MG63 (cell line): ENCODE results near the gene PDYN. TPM values are rescaled to one million over a fixed set of nuclear protein-coding genes. Genes with fewer than 3 reads are reported as not detected.
"Not testable (repeated sequence)": the region's sequence is repeated elsewhere in the genome, so short reads cannot be mapped to it uniquely, and the experiment has no call there.

Source experiments
- DNase-seq: peaks from one replicate; pipeline ENCODE4 v3.0.0-alpha.2; 2020
- H3K27me3 ChIP-seq: fragments of 250-450 bp; sonication (Bioruptor Pico); 2 replicates; pipeline ENCODE4 v1.5.1; 2020; ENCODE audit warnings: mild to moderate bottlenecking, moderate library complexity
- H3K36me3 ChIP-seq: fragments of 250-450 bp; sonication (Bioruptor Pico); 2 replicates; pipeline ENCODE4 v1.5.1; 2020; ENCODE audit warnings: mild to moderate bottlenecking, moderate library complexity
- H3K4me3 ChIP-seq: fragments of 250-450 bp; sonication (Bioruptor Pico); 2 replicates; pipeline ENCODE4 v1.5.1; 2020; ENCODE audit warnings: mild to moderate bottlenecking, moderate library complexity
- H3K9me3 ChIP-seq: fragments of 250-450 bp; sonication (Bioruptor Pico); 2 replicates; pipeline ENCODE4 v1.5.1; 2020; ENCODE audit warnings: mild to moderate bottlenecking, moderate library complexity
- total RNA-seq: library from RNA; depleted of rRNA; stranded (reverse); fragments of >200 nt; shearing (Covaris generic); gene quantifications from 2 replicates; pipeline ENCODE4 v1.2.3, GENCODE V29; 2014; ENCODE audit warnings: low replicate concordance; rRNA removed

PDYN gene
- total RNA-seq, result not detected in 2 replicates

- H3K27me3 ChIP-seq, result no peaks in the 10 kb centered on the region
Measured at GRCh38 chr20:1993986-1994385, at the start of gene PDYN. Gene PDYN, minus strand, starts transcription at chr20:1994058. Its CDS starts 10,974 bp downstream, at chr20:1983084.

GRCh38 chr20:2042400-2042799 is 48.5 kb upstream of the PDYN start:
- H3K9me3 ChIP-seq, result no peaks in the 10 kb centered on the region
- no peaks in the 10 kb centered on the region for H3K36me3 ChIP-seq
- peak; percentile 32 for DNase-seq
- no peak overlapping the region for H3K4me3 ChIP-seq
- H3K27me3 ChIP-seq, result no peaks in the 10 kb centered on the region

More at GRCh38 chr20:1993986-1994385, at the start of gene PDYN:
- H3K9me3 ChIP-seq, result no peaks in the 10 kb centered on the region
- H3K36me3 ChIP-seq, result no peaks in the 10 kb centered on the region
- H3K4me3 ChIP-seq, result no peak within 1 kb of the TSS
- DNase-seq, result no peak

DNA sequence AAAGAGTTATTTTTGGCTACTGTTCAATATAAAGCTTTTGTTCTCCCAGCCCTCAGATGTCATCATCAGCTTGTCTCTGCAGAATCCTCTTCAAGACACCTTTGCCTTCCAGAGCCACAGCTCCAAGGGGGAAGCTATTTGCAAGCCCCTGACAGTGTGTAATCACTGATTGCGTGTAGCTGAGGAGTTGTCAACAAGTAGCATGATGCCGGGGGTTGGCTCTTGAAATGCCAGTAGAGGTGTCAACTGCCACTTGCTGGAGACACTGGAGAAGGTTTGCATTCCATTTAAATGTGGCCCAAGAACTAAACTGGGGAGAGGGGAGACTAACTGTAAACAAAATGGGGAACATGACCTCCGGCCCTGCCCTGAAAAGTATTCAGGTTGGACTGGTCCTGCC is 44.3 kb upstream of the PDYN start:
- no peaks in the 10 kb centered on the region for H3K9me3 ChIP-seq
- H3K27me3 ChIP-seq, result 0 out of 2 replicates have a peak, but pooled peaks cover 3% of the 10 kb centered on the region

GRCh38 chr20:2037296-2037914 is 43.5 kb upstream of the PDYN start:
- no peak for DNase-seq
- H3K27me3 ChIP-seq, result 0 out of 2 replicates have a peak, but pooled peaks cover 3% of the 10 kb centered on the region

More for the DNA sequence above, 44.3 kb upstream of the PDYN start:
- Histone ChIP-seq H3K4me3 (no peak overlapping the region), H3K36me3 (no peaks in the 10 kb centered on the region)
- no peak for DNase-seq

DNA sequence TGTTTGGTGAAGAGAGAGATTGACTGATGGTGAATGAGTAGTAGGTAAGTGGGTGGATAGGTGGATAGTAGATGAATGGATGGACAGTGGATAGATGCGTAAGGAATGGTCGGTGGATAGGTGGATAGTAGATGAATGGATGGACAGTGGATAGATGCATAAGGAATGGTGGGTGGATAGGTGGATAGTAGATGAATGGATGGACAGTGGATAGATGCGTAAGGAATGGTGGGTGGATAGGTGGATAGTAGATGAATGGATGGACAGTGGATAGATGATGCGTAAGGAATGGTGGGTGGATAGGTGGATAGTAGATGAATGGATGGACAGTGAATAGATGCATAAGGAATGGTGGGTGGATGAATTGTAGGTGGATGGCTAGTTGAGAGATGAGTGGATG is 42.5 kb upstream of the PDYN start:
- not testable (repeated sequence) for H3K27me3 ChIP-seq

More at GRCh38 chr20:2037296-2037914, 43.5 kb upstream of the PDYN start:
- H3K36me3 ChIP-seq, result no peaks in the 10 kb centered on the region
- H3K9me3 ChIP-seq, result no peaks in the 10 kb centered on the region
- no peak overlapping the region for H3K4me3 ChIP-seq

GRCh38 chr20:2032168-2032567 is 38.3 kb upstream of the PDYN start:
- Histone ChIP-seq H3K27me3 (0 out of 2 replicates have a peak, but pooled peaks cover 2% of the 10 kb centered on the region), H3K9me3 (no peaks in the 10 kb centered on the region), H3K4me3 (no peak overlapping the region), H3K36me3 (no peaks in the 10 kb centered on the region)
- DNase-seq, result no peak

More for the DNA sequence above, 42.5 kb upstream of the PDYN start:
- H3K9me3 ChIP-seq, DNase-seq, H3K36me3 ChIP-seq, H3K4me3 ChIP-seq: not testable (repeated sequence)

GRCh38 chr20:2026514-2026913 is 32.7 kb upstream of the PDYN start:
- no peaks in the 10 kb centered on the region for H3K9me3 ChIP-seq
- no peak for DNase-seq
- no peak overlapping the region for H3K4me3 ChIP-seq
- H3K27me3 ChIP-seq, result peaks cover 7% of the 10 kb centered on the region
- H3K36me3 ChIP-seq, result no peaks in the 10 kb centered on the region

GRCh38 chr20:2026004-2026403 is 32.1 kb upstream of the PDYN start:
- Histone ChIP-seq H3K9me3 (no peaks in the 10 kb centered on the region), H3K4me3 (no peak overlapping the region), H3K27me3 (peaks cover 7% of the 10 kb centered on the region), H3K36me3 (no peaks in the 10 kb centered on the region)
- no peak for DNase-seq

DNA sequence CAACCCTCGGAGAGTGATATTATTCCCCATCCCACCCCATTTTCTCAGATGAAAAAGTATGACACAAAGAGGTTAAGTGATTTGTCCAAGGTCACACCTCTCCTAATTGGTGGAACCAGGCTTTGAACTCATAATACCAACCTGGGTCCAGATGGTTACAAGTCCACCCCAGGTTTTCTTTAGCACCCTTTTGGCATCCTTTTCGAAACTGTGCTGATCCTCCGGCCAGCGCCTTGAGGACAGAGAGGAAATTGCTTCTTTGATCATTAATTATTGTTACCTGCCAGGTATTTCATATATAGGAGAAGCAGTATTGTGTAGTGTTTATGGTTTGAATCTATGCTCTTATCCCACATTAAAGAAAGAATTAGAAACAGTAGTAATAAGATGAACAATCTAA is 29.3 kb upstream of the PDYN start:
- no peaks in the 10 kb centered on the region for H3K36me3 ChIP-seq
- no peaks in the 10 kb centered on the region for H3K9me3 ChIP-seq
- no peak overlapping the region for H3K4me3 ChIP-seq
- H3K27me3 ChIP-seq, result peaks cover 7% of the 10 kb centered on the region
- no peak for DNase-seq

- H3K4me3 ChIP-seq, result no peak overlapping the region
- H3K9me3 ChIP-seq, result no peaks in the 10 kb centered on the region
- no peak for DNase-seq
- H3K27me3 ChIP-seq, result peaks cover 7% of the 10 kb centered on the region
- H3K36me3 ChIP-seq, result no peaks in the 10 kb centered on the region
Measured at GRCh38 chr20:2022163-2022562, 28.3 kb upstream of the PDYN start.

- Histone ChIP-seq H3K36me3 (no peaks in the 10 kb centered on the region), H3K27me3 (no peaks in the 10 kb centered on the region; the same call in 1 of the 2 replicates), H3K4me3 (no peak overlapping the region), H3K9me3 (no peaks in the 10 kb centered on the region)
- no peak for DNase-seq
Measured at GRCh38 chr20:2010533-2010932, 16.7 kb upstream of the PDYN start.

- H3K36me3 ChIP-seq, result no peaks in the 10 kb centered on the region
- no peak overlapping the region for H3K4me3 ChIP-seq
- H3K27me3 ChIP-seq, result no peaks in the 10 kb centered on the region; the same call in 1 of the 2 replicates
- peak; percentile 28 for DNase-seq
- no peaks in the 10 kb centered on the region for H3K9me3 ChIP-seq
Measured at GRCh38 chr20:2006452-2007361, 12.8 kb upstream of the PDYN start.

DNA sequence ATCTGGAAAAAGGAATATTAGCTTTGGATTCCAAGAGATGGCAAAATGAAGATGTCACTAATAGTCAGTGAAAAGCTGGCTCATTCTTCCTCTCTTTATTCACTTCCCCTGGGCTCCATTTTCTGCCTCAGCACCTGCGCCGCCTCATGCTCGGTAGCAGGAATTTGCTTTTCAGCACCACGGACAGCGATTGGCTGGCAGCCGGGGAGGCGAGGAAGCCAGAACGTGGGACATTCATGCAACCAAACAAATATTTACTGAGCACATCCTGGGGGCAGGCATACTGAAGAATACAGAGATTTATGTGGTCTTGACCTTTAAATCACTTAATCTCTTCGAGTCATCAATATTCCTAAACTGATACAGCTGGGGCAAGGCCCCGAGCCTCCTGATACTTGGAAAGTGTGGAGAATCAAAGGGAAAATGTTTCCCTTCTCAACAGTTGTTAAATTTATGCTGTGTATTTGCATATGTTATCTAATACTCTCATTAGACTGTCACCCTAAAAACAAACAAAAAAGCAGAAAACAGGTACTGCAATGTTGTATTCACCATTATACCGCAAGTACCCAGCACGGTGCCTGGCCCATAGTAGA is 12.1 kb upstream of the PDYN start:
- Histone ChIP-seq H3K27me3 (no peaks in the 10 kb centered on the region), H3K36me3 (no peaks in the 10 kb centered on the region), H3K9me3 (no peaks in the 10 kb centered on the region), H3K4me3 (no peak overlapping the region)
- DNase-seq, result peak; percentile 37

DNA sequence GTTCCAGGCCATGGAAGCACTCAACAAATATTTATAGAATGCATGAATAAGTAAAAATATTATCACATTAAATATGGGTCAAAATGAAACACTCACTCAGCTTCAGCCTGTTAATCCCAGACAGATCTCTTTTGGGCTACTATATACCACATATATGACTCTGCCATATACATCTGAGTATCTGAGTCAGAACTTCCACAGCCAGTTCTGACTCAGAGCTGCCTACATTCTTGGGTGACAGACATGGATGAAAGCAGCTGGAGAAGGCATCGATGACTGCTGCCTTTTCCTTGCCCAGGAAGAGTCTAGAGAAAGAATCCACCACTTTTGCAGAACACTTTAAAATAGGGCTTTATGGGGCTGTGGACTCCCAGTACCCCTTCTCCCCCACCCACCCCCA is 11.5 kb upstream of the PDYN start:
- H3K4me3 ChIP-seq, result no peak overlapping the region
- peak; percentile 26 for DNase-seq
- no peaks in the 10 kb centered on the region for H3K9me3 ChIP-seq
- no peaks in the 10 kb centered on the region for H3K27me3 ChIP-seq
- H3K36me3 ChIP-seq, result no peaks in the 10 kb centered on the region

DNA sequence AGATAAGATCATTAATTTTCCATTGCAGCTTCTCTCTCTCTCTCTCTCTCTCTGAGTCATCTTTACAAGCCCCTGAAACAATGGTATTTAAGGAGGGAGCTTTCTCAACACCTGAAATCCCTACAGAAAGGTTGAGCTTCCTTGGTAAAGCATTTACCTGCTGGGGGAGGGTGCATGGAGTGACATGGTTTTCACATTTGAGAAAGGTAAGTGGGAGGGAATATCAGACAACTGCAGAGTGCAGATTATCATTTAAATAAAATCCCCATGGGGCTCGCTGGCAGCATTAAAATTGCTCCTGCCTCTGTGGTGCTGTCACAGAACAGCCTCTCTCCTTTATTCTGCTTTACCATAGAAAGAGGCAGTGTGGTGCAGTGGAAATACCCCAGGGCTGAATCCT is 10.3 kb upstream of the PDYN start:
- no peak for DNase-seq
- H3K36me3 ChIP-seq, result no peaks in the 10 kb centered on the region
- H3K9me3 ChIP-seq, result no peaks in the 10 kb centered on the region
- H3K27me3 ChIP-seq, result no peaks in the 10 kb centered on the region
- no peak overlapping the region for H3K4me3 ChIP-seq

GRCh38 chr20:2002365-2002764 is 8.5 kb upstream of the PDYN start:
- H3K27me3 ChIP-seq, result no peaks in the 10 kb centered on the region
- DNase-seq, result no peak

DNA sequence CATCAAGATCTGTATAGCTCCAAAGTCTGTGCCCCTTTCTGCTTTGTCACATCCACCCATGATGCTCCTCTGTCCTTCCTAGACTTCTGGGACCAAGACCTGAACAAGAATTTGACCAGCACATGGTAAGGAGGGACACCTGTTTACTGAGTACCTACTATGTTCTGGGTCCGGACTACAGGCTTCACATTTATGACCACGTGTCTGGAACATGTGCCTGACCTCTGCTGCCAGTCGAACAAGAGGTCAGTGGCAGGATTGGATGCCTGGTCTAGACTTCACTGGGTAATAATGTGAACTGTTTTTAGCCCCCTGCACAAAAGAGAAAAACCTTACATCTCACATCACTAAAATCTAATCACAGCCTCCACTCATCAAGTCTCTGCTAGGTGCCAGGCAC is 7.3 kb upstream of the PDYN start:
- no peak overlapping the region for H3K4me3 ChIP-seq
- no peaks in the 10 kb centered on the region for H3K9me3 ChIP-seq
- no peaks in the 10 kb centered on the region for H3K27me3 ChIP-seq
- DNase-seq, result no peak
- H3K36me3 ChIP-seq, result no peaks in the 10 kb centered on the region

More at GRCh38 chr20:2002365-2002764, 8.5 kb upstream of the PDYN start:
- no peaks in the 10 kb centered on the region for H3K36me3 ChIP-seq
- H3K4me3 ChIP-seq, result no peak overlapping the region
- H3K9me3 ChIP-seq, result no peaks in the 10 kb centered on the region
